Smooth muscle cell (in vitro differentiated cells): ENCODE results near the gene FAM168B. TPM values are rescaled to one million over a fixed set of nuclear protein-coding genes. Genes with fewer than 3 reads are reported as not detected.
A peak's percentile ranks its signal among the peaks of the same experiment; 100 is the strongest.

Source experiments
- DNase-seq: peaks from one replicate; lab custom pipeline; 2025; ENCODE audit not compliant: unreplicated experiment; lab: John Stamatoyannopoulos, UW
- H2AFZ ChIP-seq: fragments of 200-600 bp; sonication (generic); 2 replicates; pipeline ENCODE4 v1.6.0; 2016; ENCODE audit warnings: antibody characterized with exemption, low read depth, mild to moderate bottlenecking
- H3F3A ChIP-seq: fragments of 200-600 bp; sonication (generic); 2 replicates; pipeline ENCODE4 v1.6.0; 2017; ENCODE audit warnings: antibody characterized with exemption, low read depth
- H3K27ac ChIP-seq: fragments of 200-600 bp; sonication (generic); 2 replicates; pipeline ENCODE4 v1.5.1; 2016; ENCODE audit warnings: low read depth, mild to moderate bottlenecking
- H3K27me3 ChIP-seq: fragments of 200-600 bp; sonication (generic); 2 replicates; pipeline ENCODE4 v1.6.1; 2016; ENCODE audit warnings: low read depth, mild to moderate bottlenecking
- H3K36me3 ChIP-seq: fragments of 200-600 bp; sonication (generic); 2 replicates; pipeline ENCODE4 v1.5.1; 2016; ENCODE audit warnings: low read depth
- H3K4me1 ChIP-seq: fragments of 200-600 bp; sonication (generic); 2 replicates; pipeline ENCODE4 v1.5.1; 2016; ENCODE audit warnings: low read depth
- H3K4me2 ChIP-seq: fragments of 200-600 bp; sonication (generic); 2 replicates; pipeline ENCODE4 v1.6.0; 2016; ENCODE audit warnings: mild to moderate bottlenecking
- H3K4me3 ChIP-seq: fragments of 200-600 bp; sonication (generic); 2 replicates; pipeline ENCODE4 v1.5.1; 2016; ENCODE audit warnings: mild to moderate bottlenecking
- H3K79me2 ChIP-seq: fragments of 200-600 bp; sonication (generic); 2 replicates; pipeline ENCODE4 v1.6.0; 2016; ENCODE audit warnings: low read depth, mild to moderate bottlenecking
- H3K9ac ChIP-seq: fragments of 200-600 bp; sonication (generic); 2 replicates; pipeline ENCODE4 v1.6.0; 2016; ENCODE audit warnings: low read depth
- H3K9me3 ChIP-seq: fragments of 200-600 bp; sonication (generic); replicated peaks from 2 replicates; pipeline ENCODE4 v1.5.1; 2016; ENCODE audit warnings: low read depth
- H4K20me1 ChIP-seq: fragments of 200-600 bp; sonication (generic); 2 replicates; pipeline ENCODE4 v1.6.0; 2016; ENCODE audit warnings: low read depth
- WGBS: methylation state at CpG from one replicate; pipeline ENCODE4 v1.1.7; 2016; ENCODE audit warnings: low lambda C conversion rate; 5-methylcytosine and 5-hydroxymethylcytosine counted together
- polyA plus RNA-seq: library from polyadenylated mRNA; unstranded; fragments of >200 nt; fragmentation: Nextera tagmentation; extraction: Ambion mirVana; gene quantifications from 2 replicates; pipeline ENCODE4 v1.2.1, GENCODE V29; 2016
- total RNA-seq: library from RNA; depleted of rRNA; stranded (reverse); fragments of >200 nt; gene quantifications from 2 replicates; pipeline ENCODE4 v1.2.3, GENCODE V29; 2014
- TF ChIP-seq, protein P1 (sequence below): fragments of 200-600 bp; sonication (generic); IDR thresholded peaks from 2 replicates; pipeline ENCODE4 v1.5.1; 2017; ENCODE audit warnings: borderline replicate concordance, mild to moderate bottlenecking, antibody characterized with exemption; ENCODE audit not compliant: insufficient read depth, poor library complexity, severe bottlenecking

The FAM168B gene
- total and polyA plus RNA-seq, 2 experiments from 2014 or later: 46.6 to 113 TPM

DNA sequence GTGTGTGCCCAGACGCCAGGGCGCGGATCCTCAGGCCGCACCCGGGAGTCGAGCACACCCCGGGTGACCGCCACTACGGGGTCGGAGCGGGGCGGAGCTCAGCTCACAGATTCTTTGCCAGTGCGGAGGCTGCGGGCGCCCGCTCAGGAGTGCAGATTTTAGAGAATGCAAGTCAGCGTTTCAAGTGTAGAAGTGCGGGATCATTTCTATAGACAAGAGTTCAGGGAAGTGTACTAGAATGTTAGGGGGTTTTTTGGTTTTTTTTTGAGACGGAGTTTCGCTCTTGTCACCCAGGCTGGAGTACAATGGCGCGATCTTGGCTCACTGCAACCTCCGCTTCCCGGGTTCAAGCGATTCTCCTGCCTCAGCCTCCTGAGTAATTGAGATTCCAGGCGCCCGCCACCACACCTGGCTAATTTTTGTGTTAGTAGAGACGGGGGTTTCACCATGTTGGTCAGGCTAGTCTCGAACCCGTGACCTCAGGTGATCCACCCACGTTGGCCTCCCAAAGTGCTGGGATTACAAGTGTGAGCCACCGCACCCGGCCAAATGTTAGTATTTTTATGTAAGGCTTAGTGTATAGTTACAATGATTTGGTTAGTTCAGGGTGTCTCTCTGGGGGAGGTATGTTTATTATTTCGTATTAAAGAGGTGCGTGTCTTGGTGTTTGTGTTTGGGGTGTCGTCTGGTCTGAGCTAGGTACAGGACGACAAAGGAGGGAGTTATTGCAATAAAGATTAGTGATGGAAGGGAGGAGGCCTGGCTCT, 619 bp upstream of the FAM168B start:
- peak overlapping the region; percentile 96 for H3K4me2 ChIP-seq
- H3K27me3 ChIP-seq: no peaks in the 10 kb centered on the region
- WGBS: 16% methylated on average over 37 of the region's 37 CpGs
- H3K4me1 ChIP-seq: no peaks in the 10 kb centered on the region
- peaks cover 40% of the 10 kb centered on the region for H3K79me2 ChIP-seq
- H4K20me1 ChIP-seq: peaks cover 36% of the 10 kb centered on the region
- H3K9me3 ChIP-seq: no peaks in the 10 kb centered on the region
- no peak for DNase-seq
- no peaks in the 10 kb centered on the region for H3K36me3 ChIP-seq
- H2AFZ ChIP-seq: peak overlapping the region; percentile 98
- peaks cover 5% of the 10 kb centered on the region for H3F3A ChIP-seq
- peak overlapping the region; percentile 84 for H3K27ac ChIP-seq
- TF ChIP-seq, protein P1, sequence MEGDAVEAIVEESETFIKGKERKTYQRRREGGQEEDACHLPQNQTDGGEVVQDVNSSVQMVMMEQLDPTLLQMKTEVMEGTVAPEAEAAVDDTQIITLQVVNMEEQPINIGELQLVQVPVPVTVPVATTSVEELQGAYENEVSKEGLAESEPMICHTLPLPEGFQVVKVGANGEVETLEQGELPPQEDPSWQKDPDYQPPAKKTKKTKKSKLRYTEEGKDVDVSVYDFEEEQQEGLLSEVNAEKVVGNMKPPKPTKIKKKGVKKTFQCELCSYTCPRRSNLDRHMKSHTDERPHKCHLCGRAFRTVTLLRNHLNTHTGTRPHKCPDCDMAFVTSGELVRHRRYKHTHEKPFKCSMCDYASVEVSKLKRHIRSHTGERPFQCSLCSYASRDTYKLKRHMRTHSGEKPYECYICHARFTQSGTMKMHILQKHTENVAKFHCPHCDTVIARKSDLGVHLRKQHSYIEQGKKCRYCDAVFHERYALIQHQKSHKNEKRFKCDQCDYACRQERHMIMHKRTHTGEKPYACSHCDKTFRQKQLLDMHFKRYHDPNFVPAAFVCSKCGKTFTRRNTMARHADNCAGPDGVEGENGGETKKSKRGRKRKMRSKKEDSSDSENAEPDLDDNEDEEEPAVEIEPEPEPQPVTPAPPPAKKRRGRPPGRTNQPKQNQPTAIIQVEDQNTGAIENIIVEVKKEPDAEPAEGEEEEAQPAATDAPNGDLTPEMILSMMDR: no peak
- peak overlapping the region; percentile 98 for H3K4me3 ChIP-seq
- H3K9ac ChIP-seq: peak overlapping the region; percentile 80

DNA sequence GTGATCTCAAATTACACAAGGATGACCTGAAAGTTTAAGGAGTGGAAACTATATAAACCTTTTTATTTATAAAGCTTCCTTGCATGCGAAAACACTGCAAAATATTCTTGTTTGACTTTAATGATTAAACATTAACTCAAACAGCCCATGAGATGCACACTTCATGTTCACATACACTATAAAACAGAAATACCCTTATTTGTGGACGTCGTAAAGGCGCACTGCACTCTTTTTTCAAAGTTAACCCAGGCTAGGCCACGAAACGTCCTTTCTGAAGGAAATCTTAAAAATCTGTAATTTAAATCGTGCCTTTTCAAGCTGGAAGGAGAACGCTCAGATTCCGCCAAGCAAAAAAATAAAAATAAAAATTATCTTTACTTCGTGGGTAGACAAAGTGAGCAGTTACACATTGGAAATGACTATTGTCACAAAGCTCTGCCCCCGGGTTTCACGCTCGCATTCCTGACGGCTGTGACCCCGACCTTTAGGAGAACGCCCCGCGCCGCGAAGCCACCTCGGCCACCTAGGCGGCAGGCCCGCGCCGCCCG, 728 bp downstream of the FAM168B start:
- no peaks in the 10 kb centered on the region for H3K27me3 ChIP-seq
- DNase-seq: no peak
- H3K4me1 ChIP-seq: no peaks in the 10 kb centered on the region
- peak overlapping the region; percentile 98 for H3K4me3 ChIP-seq
- peaks cover 5% of the 10 kb centered on the region for H3F3A ChIP-seq
- no peaks in the 10 kb centered on the region for H3K9me3 ChIP-seq
- H2AFZ ChIP-seq: no peak overlapping the region
- peak overlapping the region; percentile 96 for H3K4me2 ChIP-seq
- peaks cover 5% of the 10 kb centered on the region for H3K36me3 ChIP-seq
- peaks cover 53% of the 10 kb centered on the region for H3K79me2 ChIP-seq
- peaks cover 50% of the 10 kb centered on the region for H4K20me1 ChIP-seq
- under 1% methylated on average over 26 of the region's 26 CpGs for WGBS
- TF ChIP-seq, protein P1: no peak
- peak overlapping the region; percentile 84 for H3K27ac ChIP-seq
- peak overlapping the region; percentile 80 for H3K9ac ChIP-seq

DNA sequence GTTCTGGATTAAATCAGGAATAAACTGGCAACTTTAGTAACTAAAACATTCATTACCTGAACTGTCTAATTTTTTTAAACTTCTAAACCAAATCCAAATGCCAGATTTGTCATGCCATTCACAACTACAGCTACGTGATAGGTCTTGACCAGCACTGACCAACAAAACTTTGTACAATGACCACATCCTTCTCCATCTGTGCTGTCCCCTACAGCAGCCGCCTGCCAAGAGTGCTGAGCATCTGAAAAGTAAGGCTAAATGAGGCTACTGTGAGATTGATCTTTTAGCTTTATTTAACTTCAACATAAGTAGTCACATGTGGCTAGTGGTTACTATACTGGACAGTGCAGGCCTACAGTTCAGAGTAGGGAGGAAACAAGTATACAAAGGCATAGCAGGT, 7.6 kb downstream of the FAM168B start:
- no peaks in the 10 kb centered on the region for H3K9me3 ChIP-seq
- H3K27ac ChIP-seq: peak overlapping the region; percentile 40
- H4K20me1 ChIP-seq: peaks cover 99% of the 10 kb centered on the region
- peaks cover 97% of the 10 kb centered on the region for H3K79me2 ChIP-seq
- H3F3A ChIP-seq: peaks cover 19% of the 10 kb centered on the region
- peak overlapping the region; percentile 39 for H3K4me2 ChIP-seq
- no peak for DNase-seq
- no peak overlapping the region for H3K9ac ChIP-seq
- H3K36me3 ChIP-seq: peaks cover 5% of the 10 kb centered on the region
- H2AFZ ChIP-seq: no peak overlapping the region
- 78% methylated on average over 2 of the region's 2 CpGs for WGBS
- H3K4me3 ChIP-seq: no peak overlapping the region
- H3K27me3 ChIP-seq: no peaks in the 10 kb centered on the region
- peaks cover 7% of the 10 kb centered on the region for H3K4me1 ChIP-seq
- TF ChIP-seq, protein P1: no peak
